T47D (cell line): ENCODE data around the gene FHOD3.

Source experiments
- DNase-seq, 2 experiments: peaks; one replicate each; pipeline versions ENCODE4 v3.0.0 to v3.0.0-alpha.2; 2011 to 2012; ENCODE audit warnings: low read depth in 1 of 2, low spot score in 1 of 2
- JUND ChIP-seq: IDR thresholded peaks from 2 replicates; pipeline ENCODE4 v1.6.1; 2012; ENCODE audit warnings: low read depth
- in situ Hi-C: cut with HindIII; loops from 2 replicates; pipeline ENCODE4 v1.10.0; 2016; ENCODE audit warnings: low sequenced_read_pairs, low pct_unique_long_range_greater_than_20kb

Gene FHOD3

DNA sequence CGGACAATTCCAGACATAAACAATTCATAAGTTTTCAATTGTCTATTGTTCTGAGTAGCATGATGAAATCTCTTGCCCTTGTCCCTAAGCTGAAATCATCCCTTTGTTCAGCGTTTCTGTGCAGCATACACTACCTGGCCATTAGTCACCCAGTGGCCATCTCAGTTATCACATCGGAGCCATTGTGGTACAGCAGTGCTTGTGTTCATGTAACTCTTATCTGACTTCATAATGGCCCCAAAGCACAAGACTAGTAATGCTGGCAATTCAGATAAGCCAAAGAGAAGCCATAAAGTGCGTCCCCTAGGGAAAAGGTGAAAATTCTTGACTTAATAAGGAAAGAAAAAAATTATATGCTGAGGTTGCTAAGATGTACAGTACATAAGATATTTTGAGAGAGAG lies 127.2 kb downstream of the FHOD3 start:
- in situ Hi-C loops, result no loop called here
- TF ChIP-seq JUND, result no peak
- no peak for DNase-seq

GRCh38 chr18:36427369-36427768 lies 129.9 kb downstream of the FHOD3 start:
- no peak for TF ChIP-seq JUND

DNA sequence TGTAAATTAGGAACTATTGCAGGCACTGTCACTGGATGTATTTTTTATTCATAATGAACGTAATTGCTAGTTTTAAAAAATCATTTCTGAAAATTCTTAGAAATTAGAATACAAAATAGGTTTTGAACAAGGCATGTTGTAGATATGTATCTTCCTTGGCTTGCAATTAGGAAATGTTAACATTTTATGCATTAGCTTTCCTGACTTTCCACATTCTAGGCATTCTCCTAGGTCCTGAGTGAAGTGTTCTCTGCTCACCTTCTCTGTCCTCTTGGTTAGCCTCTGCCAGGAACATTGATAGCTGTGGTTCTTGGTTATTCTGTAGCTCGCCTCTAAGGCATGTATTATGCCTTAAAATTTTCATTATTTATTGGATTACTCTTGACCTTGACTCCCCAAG lies 130.3 kb downstream of the FHOD3 start:
- in situ Hi-C loops, result no loop called here

More at GRCh38 chr18:36427369-36427768, 129.9 kb downstream of the FHOD3 start:
- in situ Hi-C loops, result no loop called here
- DNase-seq, result peak in 1 of 2 experiments; percentile 16

GRCh38 chr18:36428431-36429029 lies 131.0 kb downstream of the FHOD3 start:
- TF ChIP-seq JUND, result no peak
- no peak for DNase-seq
- in situ Hi-C loops, result no loop called here

More for the DNA sequence above, 130.3 kb downstream of the FHOD3 start:
- TF ChIP-seq JUND, result no peak
- DNase-seq, result no peak

- TF ChIP-seq JUND, result no peak
- no peak for DNase-seq
- in situ Hi-C loops, result no loop called here
Measured at GRCh38 chr18:36432880-36433555, 135.5 kb downstream of the FHOD3 start.

DNA sequence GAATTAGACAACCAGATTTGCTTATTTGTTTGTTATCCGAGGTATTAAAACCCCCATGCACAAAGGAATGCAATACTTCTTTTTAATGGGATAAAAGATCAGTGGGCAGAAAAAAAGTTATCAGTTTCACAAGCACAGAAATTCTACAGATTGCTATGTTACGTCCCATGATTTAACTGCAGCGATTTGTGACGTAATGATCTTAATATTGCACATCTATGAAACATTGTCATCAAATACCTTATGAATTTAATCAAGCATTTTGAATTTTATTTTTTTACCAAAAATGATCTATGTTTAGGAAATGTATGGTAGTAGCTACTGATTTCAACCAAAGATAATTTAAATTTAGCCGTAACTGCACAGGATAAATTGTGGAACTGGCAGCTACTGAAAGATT lies 138.9 kb downstream of the FHOD3 start:
- in situ Hi-C loops, result no loop called here
- DNase-seq, result no peak
- TF ChIP-seq JUND, result no peak

GRCh38 chr18:36440614-36441013 lies 143.1 kb downstream of the FHOD3 start:
- peak; percentile 54; the same call in 1 of the 2 replicates for TF ChIP-seq JUND
- peak in 1 of 2 experiments; percentile 7 for DNase-seq
- in situ Hi-C loops, result no loop called here

- no peak for DNase-seq
- no peak for TF ChIP-seq JUND
- in situ Hi-C loops, result no loop called here
Measured at GRCh38 chr18:36441426-36442240, 144.1 kb downstream of the FHOD3 start.

DNA sequence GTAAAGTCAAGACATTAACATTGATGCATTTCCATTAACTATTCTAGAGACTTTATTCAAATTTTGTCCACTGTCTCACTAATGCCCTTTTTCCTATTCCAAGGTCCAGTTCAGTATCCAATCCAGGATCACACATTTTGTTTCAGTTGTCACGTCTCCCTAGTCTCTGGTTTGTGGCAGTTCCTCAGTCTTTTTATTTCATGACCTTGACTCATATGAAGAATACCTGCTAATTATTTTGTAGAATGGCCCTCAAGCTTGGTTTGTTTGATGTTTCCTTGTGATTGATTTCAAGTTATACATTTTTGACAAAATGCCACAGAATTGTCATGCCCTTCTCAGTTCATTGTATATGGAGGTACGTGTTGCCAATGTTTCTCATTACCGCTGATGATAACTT lies 145.2 kb downstream of the FHOD3 start:
- TF ChIP-seq JUND, result no peak
- DNase-seq, result no peak
- in situ Hi-C loops, result no loop called here

- no peak for DNase-seq
- in situ Hi-C loops, result no loop called here
- TF ChIP-seq JUND, result no peak
Measured at GRCh38 chr18:36446059-36446458, 148.5 kb downstream of the FHOD3 start.

- TF ChIP-seq JUND, result no peak
Measured at GRCh38 chr18:36448384-36449290, 151.1 kb downstream of the FHOD3 start.

DNA sequence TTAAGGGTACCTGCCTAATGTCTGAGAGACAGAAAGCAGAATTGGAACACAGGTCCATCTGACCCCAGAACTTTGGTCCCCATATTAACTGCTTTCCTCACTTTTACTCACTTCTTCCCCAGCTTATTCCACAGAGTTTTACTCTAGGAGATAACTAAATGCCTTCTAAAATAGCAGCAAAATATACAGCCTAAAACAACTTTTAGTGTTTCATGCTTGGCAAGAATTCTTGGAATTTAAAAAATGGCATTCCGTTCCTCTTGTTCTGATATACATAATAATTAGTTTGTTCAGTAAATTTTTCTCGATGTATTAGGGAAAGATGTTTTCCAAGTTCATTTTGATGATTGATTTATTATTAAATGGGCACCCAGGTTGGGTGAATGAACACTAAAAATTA lies 151.9 kb downstream of the FHOD3 start:
- no peak for DNase-seq
- TF ChIP-seq JUND, result no peak
- in situ Hi-C loops, result no loop called here

More at GRCh38 chr18:36448384-36449290, 151.1 kb downstream of the FHOD3 start:
- in situ Hi-C loops, result no loop called here
- no peak for DNase-seq
